GM20000 (cell line): ENCODE measurements around the gene MRPL43.
A peak's percentile ranks its signal among the peaks of the same experiment; 100 is the strongest.

Experiments
- DNase-seq: peaks from one replicate; pipeline ENCODE4 v3.0.0; 2012; ENCODE audit warnings: low spot score
- CTCF ChIP-seq: IDR thresholded peaks from 2 replicates; pipeline ENCODE4 v1.5.1; 2012; ENCODE audit warnings: mild to moderate bottlenecking, control low read depth; ENCODE audit errors: extremely low read depth, missing control alignments

The MRPL43 gene

GRCh38 chr10:101022967-101023705, 35.8 kb upstream of the MRPL43 start:
- no peak for DNase-seq
- TF ChIP-seq CTCF = no peak

- DNase-seq = no peak
These were observed 34.5 kb upstream of the MRPL43 start for GRCh38 chr10:101021692-101022251.

GRCh38 chr10:101021239-101021638, 33.9 kb upstream of the MRPL43 start:
- no peak for TF ChIP-seq CTCF
- DNase-seq = no peak

More at GRCh38 chr10:101021692-101022251, 34.5 kb upstream of the MRPL43 start:
- no peak for TF ChIP-seq CTCF

DNA sequence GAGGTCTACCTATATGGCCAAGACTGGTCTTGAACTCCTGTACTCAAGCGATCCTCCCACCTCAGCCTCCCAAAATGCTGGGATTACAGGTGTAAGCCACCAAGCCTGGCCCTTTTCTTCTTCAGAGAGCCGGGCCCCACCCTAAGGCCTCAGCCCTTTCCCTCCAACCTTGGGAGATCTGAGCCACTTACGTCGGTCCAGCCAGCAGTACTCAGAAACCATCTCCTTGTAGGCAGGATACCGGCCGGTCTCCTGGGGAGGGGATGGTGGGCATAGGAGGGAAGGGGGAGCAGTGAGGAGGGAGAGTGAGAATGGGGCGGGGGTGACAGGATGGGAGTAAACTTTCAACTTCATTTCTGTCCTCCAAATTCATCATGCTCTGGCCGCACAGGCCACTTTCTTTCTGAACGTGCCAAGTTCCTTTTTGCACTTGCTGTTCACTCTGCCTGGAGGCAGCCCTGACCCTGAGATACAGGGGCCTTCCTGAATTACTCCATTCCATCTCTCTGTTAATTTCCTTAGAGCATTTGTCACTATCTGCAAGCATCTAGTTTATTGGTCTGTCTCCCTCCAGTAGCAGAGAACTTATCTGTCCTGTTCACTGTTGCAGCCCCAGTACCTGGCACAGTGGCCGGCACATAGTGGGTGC, 33.3 kb upstream of the MRPL43 start:
- TF ChIP-seq CTCF = no peak
- DNase-seq = no peak

- no peak for DNase-seq
- no peak for TF ChIP-seq CTCF
These were observed 32.1 kb upstream of the MRPL43 start for GRCh38 chr10:101019440-101019703.

DNA sequence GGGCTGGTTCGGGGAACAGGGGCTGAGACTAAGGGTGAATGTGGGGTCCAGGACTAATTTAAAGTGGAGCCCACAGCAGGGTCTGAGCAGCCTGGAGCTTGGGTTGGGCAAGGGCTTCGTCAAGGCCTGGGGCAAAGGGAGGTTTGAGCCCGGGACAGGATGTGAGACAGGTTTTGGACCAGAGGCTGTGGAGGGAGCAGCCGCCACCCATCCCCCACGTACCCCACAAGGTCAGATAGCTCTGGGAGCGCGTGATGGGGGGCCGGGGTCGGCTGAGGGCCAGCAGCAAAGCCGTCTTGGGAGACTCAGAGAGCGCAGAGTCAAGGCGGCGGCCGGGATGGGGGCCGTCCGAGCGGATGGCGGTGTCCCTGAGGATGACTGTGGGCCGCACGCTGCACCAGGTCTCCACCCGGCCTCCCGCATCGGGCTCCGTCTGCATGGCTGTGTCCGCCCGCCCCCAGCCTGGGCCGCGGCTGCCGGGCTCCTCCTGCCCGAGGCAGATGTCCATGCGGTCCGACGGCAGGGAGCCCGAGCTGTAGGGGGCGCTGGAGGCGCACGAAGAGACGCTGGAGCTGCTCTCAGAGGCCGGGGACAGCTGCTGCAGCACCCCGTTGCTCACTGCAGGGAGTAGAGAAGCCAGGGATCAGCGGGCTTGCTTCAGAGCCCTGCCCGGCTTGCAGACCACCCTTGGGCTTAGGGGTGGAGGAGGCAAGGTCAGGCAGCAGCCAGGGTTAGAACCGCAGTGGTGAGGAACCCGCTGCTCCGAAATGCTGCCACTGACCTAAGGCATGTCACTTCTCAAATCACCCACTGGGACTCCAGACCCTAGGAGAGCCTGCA, 31.5 kb upstream of the MRPL43 start:
- DNase-seq = peak; percentile 86
- TF ChIP-seq CTCF = peak; percentile 67

GRCh38 chr10:101018118-101018599, 30.9 kb upstream of the MRPL43 start:
- DNase-seq = no peak
- TF ChIP-seq CTCF = no peak
